ENCODE measurements around the gene MALRD1. TPM values are rescaled to one million over a fixed set of nuclear protein-coding genes. Genes with fewer than 3 reads are reported as not detected.

The MALRD1 gene
- total RNA-seq, 1 experiment from 2014 or later, result not detected

GRCh38 chr10:19046679-19047078 is 1.9 kb upstream of the MALRD1 start:
- in situ Hi-C loops (cut with HindIII; ENCODE audit: low pct_unique_long_range_greater_than_20kb, low sequenced_read_pairs), result no loop called here
- Histone ChIP-seq H3K36me3 (ENCODE audit: control insufficient read depth, insufficient read depth, low read length) (no peaks in the 10 kb centered on the region), H3K27ac (ENCODE audit: low read length) (no peak overlapping the region), H3K27me3 (ENCODE audit: control insufficient read depth, insufficient read depth, low read length) (no peaks in the 10 kb centered on the region), H3K9me3 (ENCODE audit: control insufficient read depth, insufficient read depth, low read depth, low read length) (no peaks in the 10 kb centered on the region), H3K4me1 (ENCODE audit: control insufficient read depth, insufficient read depth, low read length) (no peaks in the 10 kb centered on the region), H3K4me3 (ENCODE audit: low read depth in 2 of 2, low read length in 2 of 2) (no peak overlapping the region)
- ATAC-seq, result no peak
- DNase-seq (ENCODE audit: low read depth, low spot score), result no peak
- ChIA-PET POLR2A (interaction anchor here (0.6 kb wide), 1 partner anchor 1082 kb away, joined by 3 read pairs; no protein-coding TSS in a partner anchor), CTCF (no interaction called here)
- intact Hi-C loops (cut with micrococcal nuclease; ENCODE audit: unreplicated experiment), result no loop called here
- TF ChIP-seq POLR2AphosphoS5 (IDR thresholded peaks at IDR 0.05; ENCODE audit: low read depth, low read length) (no peak), TCF7L2 (IDR thresholded peaks at IDR 0.05; ENCODE audit: low read depth, low read length) (no peak), SIN3A (IDR thresholded peaks at IDR 0.05; ENCODE audit: borderline replicate concordance, insufficient read depth, low read depth, low read length) (no peak), REST (IDR thresholded peaks at IDR 0.05; ENCODE audit: insufficient read depth in 1 of 2, low read depth in 2 of 2, low read length in 1 of 2) (no peak), CTCF (IDR thresholded peaks at IDR 0.05) (no peak)
- BruUV-seq (replicated peaks), result no TSS peak

- Histone ChIP-seq H3K4me3 (ENCODE audit: low read depth in 2 of 2, low read length in 2 of 2) (no peak overlapping the region), H3K27me3 (ENCODE audit: control insufficient read depth, insufficient read depth, low read length) (no peaks in the 10 kb centered on the region), H3K27ac (ENCODE audit: low read length) (no peak overlapping the region), H3K4me1 (ENCODE audit: control insufficient read depth, insufficient read depth, low read length) (no peaks in the 10 kb centered on the region), H3K36me3 (ENCODE audit: control insufficient read depth, insufficient read depth, low read length) (no peaks in the 10 kb centered on the region), H3K9me3 (ENCODE audit: control insufficient read depth, insufficient read depth, low read depth, low read length) (no peaks in the 10 kb centered on the region)
- DNase-seq (ENCODE audit: low read depth, low spot score), result no peak
- TF ChIP-seq SIN3A (IDR thresholded peaks at IDR 0.05; ENCODE audit: borderline replicate concordance, insufficient read depth, low read depth, low read length), result no peak
- TF ChIP-seq POLR2AphosphoS5 (IDR thresholded peaks at IDR 0.05; ENCODE audit: low read depth, low read length), result no peak
- no peak for TF ChIP-seq CTCF (IDR thresholded peaks at IDR 0.05)
- no peak for TF ChIP-seq REST (IDR thresholded peaks at IDR 0.05; ENCODE audit: insufficient read depth in 1 of 2, low read depth in 2 of 2, low read length in 1 of 2)
- no peak for TF ChIP-seq TCF7L2 (IDR thresholded peaks at IDR 0.05; ENCODE audit: low read depth, low read length)
- ChIA-PET CTCF (no interaction called here), POLR2A (no interaction called here)
- ATAC-seq, result no peak
- in situ Hi-C loops (cut with HindIII; ENCODE audit: low pct_unique_long_range_greater_than_20kb, low sequenced_read_pairs) (no loop called here), intact Hi-C loops (cut with micrococcal nuclease; ENCODE audit: unreplicated experiment) (no loop called here)
- BruUV-seq (replicated peaks), result no TSS peak
These were observed 290 bp downstream of the MALRD1 start for GRCh38 chr10:19048891-19049290.

All from Panc1 (cell line).